H1 (cell line): ENCODE measurements around the gene SHQ1. TPM values are rescaled to one million over a fixed set of nuclear protein-coding genes. Genes with fewer than 3 reads are reported as not detected.

Experiments used
- BRCA1 ChIP-seq: IDR thresholded peaks from 2 replicates; pipeline ENCODE4 v1.6.1; 2012; ENCODE audit warnings: low read depth, low read length, improper control_type of control experiment
- CHD1 ChIP-seq: IDR thresholded peaks from 2 replicates; pipeline ENCODE4 v1.6.1; 2012; ENCODE audit warnings: low read depth, low read length, improper control_type of control experiment
- CHD2 ChIP-seq: IDR thresholded peaks from 2 replicates; pipeline ENCODE4 v1.6.1; 2012; ENCODE audit warnings: low read length, improper control_type of control experiment
- CTBP2 ChIP-seq: IDR thresholded peaks from 2 replicates; pipeline ENCODE4 v1.7.0; 2011; ENCODE audit warnings: borderline replicate concordance, mild to moderate bottlenecking, moderate library complexity, mixed read lengths, low read length; ENCODE audit not compliant: insufficient read depth, insufficient read length
- JUN ChIP-seq: IDR thresholded peaks from 2 replicates; pipeline ENCODE4 v1.6.1; 2011; ENCODE audit warnings: low read depth, mild to moderate bottlenecking, improper control_type of control experiment, low read length
- KDM1A ChIP-seq: fragments of 200-600, 300-600 bp; sonication (generic); IDR thresholded peaks from 2 replicates; pipeline ENCODE4 v1.7.1; 2016; ENCODE audit warnings: mild to moderate bottlenecking, low read length, borderline replicate concordance
- MAFK ChIP-seq: IDR thresholded peaks from 2 replicates; pipeline ENCODE4 v1.6.1; 2012; ENCODE audit warnings: low read depth, mild to moderate bottlenecking, improper control_type of control experiment, low read length
- POLR2A ChIP-seq, 2 experiments: IDR thresholded peaks; 1 replicate in 1 of 2; 2 replicates in 1 of 2; pipeline ENCODE4 v1.6.1; 2011; ENCODE audit warnings: low read depth in 2 of 2, low read length in 2 of 2, mild to moderate bottlenecking in 2 of 2; ENCODE audit errors: control extremely low read depth in 1 of 2
- RAD21 ChIP-seq, 2 experiments: IDR thresholded peaks in 1 of 2; conservative IDR thresholded peaks in 1 of 2; 2 replicates each; pipeline ENCODE4 v1.6.1; 2011; ENCODE audit warnings: low read depth in 2 of 2, low read length in 2 of 2, improper control_type of control experiment in 1 of 2, inconsistent platforms in 1 of 2, mild to moderate bottlenecking in 1 of 2, moderate library complexity in 1 of 2
- RXRA ChIP-seq: IDR thresholded peaks from 2 replicates; pipeline ENCODE4 v1.6.1; 2011; ENCODE audit warnings: low read depth, mild to moderate bottlenecking, low read length, moderate library complexity; ENCODE audit not compliant: insufficient read depth
- SAP30 ChIP-seq: fragments of 300-600 bp; sonication (generic); IDR thresholded peaks from 2 replicates; pipeline ENCODE4 v1.7.1; 2012; ENCODE audit warnings: low read length, moderate library complexity, mild to moderate bottlenecking, inconsistent platforms; ENCODE audit not compliant: insufficient read depth, insufficient replicate concordance
- SIRT6 ChIP-seq: IDR thresholded peaks from one replicate; pipeline ENCODE4 v1.7.1; 2012; ENCODE audit warnings: low read length, inconsistent platforms
- SIX5 ChIP-seq: IDR thresholded peaks from 2 replicates; pipeline ENCODE4 v1.6.1; 2011; ENCODE audit warnings: mild to moderate bottlenecking, low read depth, low read length
- SP1 ChIP-seq: IDR thresholded peaks from 2 replicates; pipeline ENCODE4 v1.6.1; 2011; ENCODE audit warnings: low read depth, low read length
- SRF ChIP-seq: IDR thresholded peaks from 2 replicates; pipeline ENCODE4 v1.6.1; 2011; ENCODE audit warnings: mild to moderate bottlenecking, low read depth, low read length, moderate library complexity
- TAF1 ChIP-seq: IDR thresholded peaks from 2 replicates; pipeline ENCODE4 v1.6.1; 2011; ENCODE audit warnings: mild to moderate bottlenecking, low read depth, low read length
- polyA plus RNA-seq, 7 experiments: library from polyadenylated mRNA; depleted of rRNA in 3 of 7; stranded (reverse) in 5 of 7; unstranded in 2 of 7; fragments of >200 nt in 5 of 7; fragments of 200-250 nt in 2 of 7; gene quantifications; 1 replicate in 5 of 7; 2 replicates in 1 of 7; 4 replicates in 1 of 7; pipeline versions ENCODE4 v1.2.1 to v1.2.3, GENCODE V29; 2011 to 2013; ENCODE audit warnings: missing spikeins in 2 of 7, mixed read lengths in 2 of 7
- total RNA-seq: library from RNA; stranded (reverse); fragmentation: NEBNext Ultra II Directional; extraction: Animal tissue kit (Norgen Biotek cat#: 25700); gene quantifications from 2 replicates; pipeline ENCODE4 v1.2.1, GENCODE V29; 2021
- TF ChIP-seq, protein P1 (sequence below): IDR thresholded peaks from 2 replicates; pipeline ENCODE4 v1.6.1; 2012; ENCODE audit warnings: inconsistent platforms
- TF ChIP-seq, protein P2 (sequence below), 3 experiments: IDR thresholded peaks; 1 replicate in 2 of 3; 2 replicates in 1 of 3; pipeline versions ENCODE4 v1.5.1 to v1.6.1; 2011; ENCODE audit warnings: low read length in 3 of 3, mild to moderate bottlenecking in 3 of 3, inconsistent platforms in 2 of 3, low read depth in 1 of 3, moderate library complexity in 1 of 3; ENCODE audit not compliant: insufficient read depth in 1 of 3; ENCODE audit errors: control extremely low read depth in 1 of 3

The SHQ1 gene
- total and polyA plus RNA-seq, 2 of the 8 experiments (the other 6 are each of a cell fraction or from before 2014, with no cell fraction given): 10.7 to 34.4 TPM

DNA sequence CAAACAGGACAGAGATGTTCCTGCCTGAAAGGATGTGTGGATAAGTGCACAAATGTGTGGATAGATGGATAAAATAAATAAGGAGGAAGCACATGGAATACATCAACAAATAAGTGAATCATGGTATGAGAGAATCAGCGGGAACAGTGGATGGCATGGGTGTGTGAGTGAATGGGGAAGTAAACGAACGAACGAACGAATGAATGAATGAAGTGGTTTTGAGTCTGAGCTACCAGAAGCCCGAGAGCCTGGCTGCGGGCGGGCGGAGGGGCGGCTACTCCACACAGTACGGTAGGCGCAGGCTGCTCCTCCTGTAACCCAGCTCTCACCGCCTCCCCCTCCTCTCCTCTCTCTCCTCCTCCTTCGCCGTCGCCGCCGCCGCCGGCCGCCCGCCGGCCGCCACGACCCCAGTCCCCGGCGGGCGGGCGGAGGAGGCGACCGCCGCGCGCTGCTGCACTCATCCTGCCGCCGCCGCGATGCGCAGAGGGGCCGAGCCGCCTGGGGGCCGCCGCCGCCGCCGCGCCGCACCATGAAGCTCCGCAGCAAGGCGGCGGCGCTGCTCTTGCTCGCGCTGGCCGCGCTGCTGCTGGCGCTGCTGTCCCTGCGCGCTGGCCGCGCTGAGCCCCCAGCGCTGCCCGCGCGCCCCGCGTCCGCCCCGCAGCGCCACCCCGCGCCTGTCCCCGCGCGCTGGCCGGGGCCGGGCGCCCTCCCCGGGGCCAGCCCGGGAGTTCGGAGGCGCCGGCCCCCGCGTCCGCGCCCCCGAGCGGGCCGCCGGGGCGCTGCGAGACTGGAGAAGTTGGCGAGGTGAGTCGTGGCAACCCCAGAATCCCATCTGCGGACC is 39.7 kb upstream of the SHQ1 start, which contains the start of gene GXYLT2 (continued):
- TF ChIP-seq TAF1 (peak; percentile 36; the same call in 1 of the 2 replicates), KDM1A (no peak), CHD1 (no peak), RXRA (no peak), JUN (no peak), MAFK (peak; percentile 84), SAP30 (no peak), CTBP2 (no peak), SP1 (no peak), CHD2 (no peak), RAD21 (IDR thresholded peaks at IDR 0.05 in 1 of 2, conservative IDR thresholded peaks at IDR 0.05 in 1 of 2; ENCODE audit: low read depth in 2 of 2, low read length in 2 of 2) (no peak), BRCA1 (no peak), SIRT6 (no peak), SRF (no peak), POLR2A (IDR thresholded peaks at IDR 0.05; ENCODE audit: control extremely low read depth in 1 of 2, low read depth in 2 of 2, low read length in 2 of 2) (no peak), SIX5 (no peak)
- TF ChIP-seq, protein P1, sequence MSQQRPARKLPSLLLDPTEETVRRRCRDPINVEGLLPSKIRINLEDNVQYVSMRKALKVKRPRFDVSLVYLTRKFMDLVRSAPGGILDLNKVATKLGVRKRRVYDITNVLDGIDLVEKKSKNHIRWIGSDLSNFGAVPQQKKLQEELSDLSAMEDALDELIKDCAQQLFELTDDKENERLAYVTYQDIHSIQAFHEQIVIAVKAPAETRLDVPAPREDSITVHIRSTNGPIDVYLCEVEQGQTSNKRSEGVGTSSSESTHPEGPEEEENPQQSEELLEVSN: 0 out of 2 replicates have a peak, but pooled peaks have one; percentile 15
- TF ChIP-seq, protein P2, sequence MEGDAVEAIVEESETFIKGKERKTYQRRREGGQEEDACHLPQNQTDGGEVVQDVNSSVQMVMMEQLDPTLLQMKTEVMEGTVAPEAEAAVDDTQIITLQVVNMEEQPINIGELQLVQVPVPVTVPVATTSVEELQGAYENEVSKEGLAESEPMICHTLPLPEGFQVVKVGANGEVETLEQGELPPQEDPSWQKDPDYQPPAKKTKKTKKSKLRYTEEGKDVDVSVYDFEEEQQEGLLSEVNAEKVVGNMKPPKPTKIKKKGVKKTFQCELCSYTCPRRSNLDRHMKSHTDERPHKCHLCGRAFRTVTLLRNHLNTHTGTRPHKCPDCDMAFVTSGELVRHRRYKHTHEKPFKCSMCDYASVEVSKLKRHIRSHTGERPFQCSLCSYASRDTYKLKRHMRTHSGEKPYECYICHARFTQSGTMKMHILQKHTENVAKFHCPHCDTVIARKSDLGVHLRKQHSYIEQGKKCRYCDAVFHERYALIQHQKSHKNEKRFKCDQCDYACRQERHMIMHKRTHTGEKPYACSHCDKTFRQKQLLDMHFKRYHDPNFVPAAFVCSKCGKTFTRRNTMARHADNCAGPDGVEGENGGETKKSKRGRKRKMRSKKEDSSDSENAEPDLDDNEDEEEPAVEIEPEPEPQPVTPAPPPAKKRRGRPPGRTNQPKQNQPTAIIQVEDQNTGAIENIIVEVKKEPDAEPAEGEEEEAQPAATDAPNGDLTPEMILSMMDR (IDR thresholded peaks at IDR 0.05; ENCODE audit: control extremely low read depth in 1 of 3, insufficient read depth in 1 of 3, low read depth in 1 of 3, low read length in 3 of 3): peak in 1 of 3 experiments; percentile 7; a peak in 2 of 4 replicates
